ENCODE results near the gene SPRY2.

GRCh38 chr13:80341756-80342370, 937 bp upstream of the SPRY2 start:
- TF ChIP-seq CTCF (IDR thresholded peaks at IDR 0.05) (no peak), POLR2A (IDR thresholded peaks at IDR 0.05) (no peak)

All from vagina (tissue), 2 donors.